GM19238 (cell line): ENCODE measurements around the gene LPCAT1.
"Not testable (repeated sequence)": the region's sequence is repeated elsewhere in the genome, so short reads cannot be mapped to it uniquely, and the experiment has no call there.

Experiments used
- DNase-seq: peaks from one replicate; pipeline ENCODE4 v3.0.0; 2011; ENCODE audit warnings: low spot score; ENCODE audit not compliant: insufficient read length

Gene LPCAT1, protein sequence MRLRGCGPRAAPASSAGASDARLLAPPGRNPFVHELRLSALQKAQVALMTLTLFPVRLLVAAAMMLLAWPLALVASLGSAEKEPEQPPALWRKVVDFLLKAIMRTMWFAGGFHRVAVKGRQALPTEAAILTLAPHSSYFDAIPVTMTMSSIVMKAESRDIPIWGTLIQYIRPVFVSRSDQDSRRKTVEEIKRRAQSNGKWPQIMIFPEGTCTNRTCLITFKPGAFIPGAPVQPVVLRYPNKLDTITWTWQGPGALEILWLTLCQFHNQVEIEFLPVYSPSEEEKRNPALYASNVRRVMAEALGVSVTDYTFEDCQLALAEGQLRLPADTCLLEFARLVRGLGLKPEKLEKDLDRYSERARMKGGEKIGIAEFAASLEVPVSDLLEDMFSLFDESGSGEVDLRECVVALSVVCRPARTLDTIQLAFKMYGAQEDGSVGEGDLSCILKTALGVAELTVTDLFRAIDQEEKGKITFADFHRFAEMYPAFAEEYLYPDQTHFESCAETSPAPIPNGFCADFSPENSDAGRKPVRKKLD

DNA sequence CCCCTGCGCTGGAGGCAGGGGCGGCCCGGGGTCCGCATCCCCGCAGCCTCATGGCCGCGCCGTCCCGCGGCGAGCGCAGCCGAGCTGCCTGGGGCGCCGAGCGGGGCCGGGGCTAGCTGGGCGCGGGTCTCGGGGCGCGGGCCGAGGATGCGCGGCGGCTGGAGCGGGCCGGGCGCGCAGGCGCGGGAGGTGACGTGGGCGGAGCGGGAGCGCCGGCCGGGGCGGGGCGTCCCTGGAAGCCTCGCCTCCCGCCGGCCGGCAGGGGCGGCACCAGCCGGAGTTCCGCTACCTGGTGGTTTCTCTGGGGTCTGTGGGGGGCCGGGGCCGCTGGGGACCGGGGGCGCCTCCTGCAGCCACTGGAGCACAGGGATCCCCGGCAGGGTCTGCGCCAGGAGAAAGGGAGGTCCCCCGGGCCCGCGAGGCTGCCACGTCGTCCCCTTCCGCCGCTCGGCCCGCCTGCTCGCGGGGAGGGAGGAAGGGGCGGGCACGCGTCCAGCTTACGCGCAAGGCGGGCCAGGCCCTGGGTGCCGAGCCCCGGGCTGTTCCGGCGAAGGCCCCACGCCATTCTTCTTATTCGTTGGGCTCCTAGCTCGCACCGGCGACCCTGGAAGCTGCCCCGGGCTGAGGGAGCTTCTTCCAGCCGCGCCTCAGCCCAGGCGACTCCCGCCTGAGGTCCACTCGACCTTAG, at the start of gene LPCAT1:
Gene LPCAT1, minus strand, starts transcription at position 168 of the 688 bp plus-strand sequence. Its CDS starts 116 bp downstream, at position 52.
- peak; percentile 87 for DNase-seq

DNA sequence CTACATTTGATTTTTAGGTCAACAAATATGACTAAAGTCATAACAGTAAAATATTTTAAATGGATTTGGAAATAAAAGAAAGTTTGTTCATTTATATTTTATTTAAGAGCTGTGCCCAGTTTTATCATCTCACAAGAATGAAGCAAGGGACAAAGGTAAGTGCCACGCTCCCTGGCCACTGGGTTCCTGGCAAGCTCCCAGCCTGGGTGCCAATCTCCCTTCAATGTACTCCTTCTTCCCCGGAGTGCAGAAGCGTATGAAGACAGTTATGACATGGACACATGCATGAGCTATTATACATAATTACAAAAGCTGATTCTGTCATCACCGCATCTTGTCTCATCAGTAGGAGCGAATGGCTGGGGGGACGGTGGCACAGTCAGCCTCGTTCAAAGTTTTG, 48.1 kb upstream of the LPCAT1 start:
- DNase-seq = not testable (repeated sequence)

DNA sequence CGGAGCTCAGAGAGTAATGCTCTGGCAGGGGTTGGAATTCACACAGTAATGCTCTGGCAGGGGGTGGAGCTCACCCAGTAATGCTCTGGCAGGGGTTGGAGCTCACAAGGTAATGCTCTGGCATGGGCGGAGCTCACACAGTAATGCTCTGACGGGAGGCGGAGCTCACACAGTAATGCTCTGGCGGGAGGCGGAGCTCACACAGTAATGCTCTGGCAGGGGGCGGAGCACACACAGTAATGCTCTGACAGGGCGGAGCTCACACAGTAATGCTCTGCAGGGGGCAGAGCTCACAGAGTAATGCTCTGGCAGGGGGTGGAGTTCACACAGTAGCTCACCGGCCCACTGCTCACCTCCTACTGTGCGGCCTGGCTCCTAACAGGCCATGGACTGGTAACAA, 47.2 kb upstream of the LPCAT1 start:
- DNase-seq = no peak

DNA sequence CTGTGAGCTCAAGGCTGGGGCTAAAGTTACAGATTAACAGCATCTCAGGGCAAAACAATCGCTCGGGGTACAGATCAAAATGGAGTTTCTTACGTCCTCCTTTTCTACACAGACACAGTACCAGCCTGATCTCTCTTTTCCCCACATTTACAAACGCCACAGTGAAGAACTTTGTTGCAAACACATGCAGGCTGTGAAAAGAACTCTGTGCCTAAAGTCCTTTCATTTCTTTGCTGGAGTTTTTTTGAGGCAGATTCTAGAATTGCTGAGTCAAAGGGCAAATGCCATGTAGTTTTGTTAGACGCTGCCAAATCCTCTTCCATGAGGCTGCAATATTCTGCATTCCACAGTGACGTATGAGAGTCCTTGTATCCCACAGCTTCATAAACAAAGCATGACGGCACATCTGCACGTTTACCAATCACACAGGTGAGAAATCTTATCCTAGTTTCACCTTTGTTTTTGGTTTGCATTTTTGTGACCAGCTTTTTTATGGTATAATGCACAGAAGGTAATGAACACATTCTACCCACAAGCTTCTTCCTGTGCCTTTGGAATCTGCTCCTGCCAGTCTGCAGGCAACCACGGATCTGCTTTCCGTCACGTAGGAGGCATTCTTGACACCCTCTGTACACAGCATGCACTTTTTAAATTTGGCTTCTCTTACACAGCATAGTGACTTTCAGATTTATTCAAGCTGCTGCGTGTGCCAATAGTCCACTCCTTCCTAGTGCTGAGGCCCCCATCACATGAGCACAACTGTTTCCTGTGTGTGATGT, 44.6 kb upstream of the LPCAT1 start:
- no peak for DNase-seq

DNA sequence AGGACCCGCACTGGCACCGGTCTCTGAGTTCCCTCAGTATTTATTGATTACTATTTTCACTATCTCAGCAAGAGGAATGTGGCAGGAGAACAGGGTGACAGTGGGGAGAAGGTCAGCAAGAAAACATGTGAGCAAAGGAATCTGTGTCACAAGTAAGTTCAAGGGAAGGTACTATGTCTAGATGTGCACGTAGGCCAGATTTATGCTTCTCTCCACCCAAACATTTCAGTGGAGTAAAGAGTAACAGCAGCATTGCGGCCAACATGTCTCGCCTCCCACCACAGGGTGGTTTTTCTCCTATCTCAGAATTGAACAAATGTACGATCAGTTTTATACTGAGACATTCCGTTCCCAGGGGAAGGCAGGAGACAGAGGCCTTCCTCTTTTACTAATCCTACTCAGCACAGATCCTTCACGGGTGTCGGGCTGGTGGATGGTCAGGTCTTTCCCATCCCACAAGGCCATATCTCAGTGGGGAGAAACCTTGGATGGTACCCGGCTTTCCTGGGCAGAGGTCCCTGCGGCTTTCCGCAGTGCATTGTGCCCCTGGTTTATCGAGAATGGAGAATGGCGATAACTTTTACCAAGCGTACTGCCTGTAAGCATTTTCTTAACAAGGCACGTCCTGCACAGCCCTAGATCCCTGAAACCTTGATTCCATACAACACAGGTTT, 43.9 kb upstream of the LPCAT1 start:
- DNase-seq = not testable (repeated sequence)

DNA sequence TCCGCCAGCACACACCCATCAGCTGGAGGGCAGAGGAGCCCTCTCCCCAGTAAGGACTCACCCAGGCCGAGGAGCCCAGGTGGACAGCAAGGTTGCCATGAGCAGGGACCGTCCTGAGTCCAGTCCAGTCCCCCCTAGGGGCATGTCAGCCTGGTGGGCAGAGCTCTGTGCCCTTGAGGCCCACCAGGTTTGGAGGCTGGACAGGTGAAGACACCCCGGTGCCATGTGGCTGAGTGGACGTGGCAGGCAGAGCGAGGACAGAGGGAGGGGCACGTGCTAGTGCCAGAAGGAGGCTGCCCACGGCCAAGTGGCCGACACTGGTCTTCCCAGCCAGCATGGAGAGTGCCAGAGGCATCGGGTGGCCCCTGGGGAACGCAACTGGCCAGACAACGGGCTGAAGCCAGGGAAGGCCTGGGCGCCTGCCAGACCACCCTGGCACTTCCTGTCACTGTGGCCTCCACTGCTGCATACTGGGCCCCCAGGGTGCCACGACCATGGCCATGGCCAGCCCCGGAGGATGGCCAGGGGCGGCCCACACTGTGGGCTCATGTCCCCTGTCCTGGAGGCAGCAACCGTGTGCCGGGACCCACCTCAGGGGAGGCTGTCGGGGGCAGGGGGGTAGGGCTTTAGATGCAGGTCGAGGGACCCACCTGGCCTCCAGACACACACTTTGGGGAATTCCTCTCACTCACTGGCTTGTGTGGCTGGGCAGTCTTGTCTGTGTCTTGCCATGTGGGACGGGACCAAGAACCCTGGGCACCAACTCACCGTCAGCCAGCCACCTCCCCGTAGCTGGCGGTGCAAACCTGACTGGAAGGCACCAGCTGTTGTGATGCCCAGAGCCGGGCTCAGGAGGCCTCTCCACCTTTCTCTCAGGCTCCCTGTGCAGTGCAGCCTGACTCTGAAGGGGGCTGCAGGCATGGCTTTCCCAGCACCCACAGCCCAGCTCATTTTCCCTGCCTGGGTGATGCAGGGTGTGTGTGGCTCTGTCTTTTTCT, 42.3 kb upstream of the LPCAT1 start:
- no peak for DNase-seq

DNA sequence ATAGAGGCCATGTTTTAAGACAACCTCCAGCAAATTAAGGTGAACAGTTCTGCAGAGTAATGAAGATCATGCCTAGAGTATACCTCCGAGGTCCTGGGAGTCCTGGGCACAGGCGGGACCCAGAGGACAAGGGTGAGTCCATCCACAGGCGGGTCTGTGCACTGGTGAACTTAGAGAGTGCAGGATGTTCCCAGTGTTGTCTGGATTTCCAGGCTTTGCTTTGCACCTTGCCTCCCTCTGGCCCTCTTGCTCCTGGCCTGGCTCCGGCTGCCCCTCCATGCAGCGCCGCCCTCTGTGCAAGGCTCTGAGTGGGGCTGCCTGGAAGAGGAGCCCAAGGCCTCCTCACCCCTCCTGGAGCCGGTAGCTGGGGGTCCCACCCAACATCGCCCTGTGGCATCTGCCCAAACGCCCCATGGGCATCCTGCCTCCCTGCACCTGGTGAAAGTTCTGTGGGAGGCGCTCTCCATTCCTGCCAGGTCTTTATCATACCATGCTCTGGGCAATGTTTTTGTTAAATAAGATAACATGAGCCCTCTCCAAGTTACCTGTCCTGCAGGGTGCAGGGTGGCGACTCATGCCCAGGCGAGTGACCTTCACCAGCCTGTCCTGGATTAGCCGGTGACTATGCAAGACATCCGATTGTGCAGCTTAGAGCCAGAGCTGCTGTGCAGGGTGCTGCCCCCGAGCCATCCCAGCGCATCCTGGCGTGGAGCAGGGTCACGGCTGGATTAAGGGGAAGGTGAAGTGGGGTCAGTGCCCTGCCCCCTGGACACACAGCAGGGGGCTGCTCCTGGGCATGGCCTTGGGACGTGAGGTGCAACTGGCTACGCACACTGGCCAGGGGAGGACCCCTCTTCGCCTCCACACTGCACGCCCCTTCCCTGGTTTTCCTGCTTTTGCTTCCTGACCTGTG, 41.3 kb upstream of the LPCAT1 start:
- DNase-seq = no peak

DNA sequence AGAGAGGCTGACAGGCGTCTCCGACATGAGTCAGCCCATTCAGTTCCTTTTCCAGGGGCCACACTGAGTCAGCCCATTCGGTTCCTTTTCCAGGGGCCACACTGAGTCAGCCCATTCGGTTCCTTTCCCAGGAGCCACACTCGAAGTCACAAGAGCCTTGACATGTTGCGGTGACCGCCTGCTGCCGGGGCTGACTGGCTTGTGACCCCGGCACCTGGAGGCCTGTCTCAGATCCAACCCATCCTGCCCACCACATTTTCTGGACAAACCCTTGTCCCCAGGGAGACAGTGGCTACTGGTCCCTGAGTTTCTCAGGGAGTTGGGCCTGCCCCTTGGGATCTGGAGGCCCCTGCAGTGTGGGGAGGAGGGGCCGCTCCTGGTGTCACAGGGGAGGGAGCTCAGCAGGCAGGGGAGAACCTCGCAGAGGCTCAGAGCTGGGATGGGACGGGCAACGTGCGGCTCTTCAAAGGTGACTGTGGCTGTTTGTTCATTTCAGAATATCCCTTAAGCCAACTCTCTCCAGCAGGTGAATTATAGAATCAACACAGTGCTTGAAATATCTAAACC, 40.5 kb upstream of the LPCAT1 start:
- DNase-seq = no peak

DNA sequence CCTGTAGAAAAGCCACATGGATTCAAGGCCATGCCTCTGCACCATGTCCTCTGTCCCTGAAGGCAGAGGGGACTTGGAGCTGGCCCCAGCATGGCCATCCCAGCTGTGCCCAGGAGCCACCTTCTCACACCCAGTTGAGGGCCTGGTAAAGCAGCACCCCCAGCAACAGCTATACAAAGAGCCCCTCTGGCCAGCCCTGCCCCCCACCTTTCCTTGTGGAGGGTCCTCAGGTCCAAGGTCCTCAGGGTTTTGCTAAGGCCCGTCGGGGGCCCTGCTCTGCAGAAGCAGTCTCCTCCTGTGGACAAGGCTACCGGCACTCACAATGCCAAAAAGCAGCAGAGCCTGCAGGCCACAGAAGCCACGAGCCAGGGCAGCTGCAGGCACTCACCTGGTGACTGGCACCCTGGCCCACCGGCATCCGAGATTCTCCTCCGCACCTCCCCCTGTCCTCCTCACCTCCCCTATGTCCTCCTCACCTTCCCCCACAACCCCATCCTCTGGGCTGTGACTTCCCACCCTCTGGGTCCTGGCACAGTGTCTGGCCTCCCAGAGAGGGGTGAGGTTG, 39.9 kb upstream of the LPCAT1 start:
- no peak for DNase-seq

DNA sequence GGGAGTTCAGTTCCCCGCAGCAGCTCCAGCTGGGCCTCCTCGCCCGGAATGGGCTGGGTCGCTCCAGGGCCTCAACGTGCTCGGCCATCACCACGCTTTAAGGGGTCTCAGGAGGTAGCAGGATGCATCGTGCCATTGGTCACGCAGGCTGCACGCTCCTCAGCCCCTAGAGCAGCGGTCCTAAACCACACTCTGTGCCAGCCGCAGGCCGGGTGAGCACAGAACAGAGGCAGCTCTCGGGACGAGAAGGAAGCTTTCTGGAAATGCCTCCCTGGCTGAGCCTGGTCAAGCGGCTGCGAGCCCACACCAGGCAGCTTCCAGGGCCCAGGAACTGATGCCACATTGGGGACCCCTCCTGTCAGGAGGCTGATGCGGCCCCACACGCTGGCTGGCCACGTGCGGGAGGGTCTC, 39.3 kb upstream of the LPCAT1 start:
- DNase-seq = no peak

DNA sequence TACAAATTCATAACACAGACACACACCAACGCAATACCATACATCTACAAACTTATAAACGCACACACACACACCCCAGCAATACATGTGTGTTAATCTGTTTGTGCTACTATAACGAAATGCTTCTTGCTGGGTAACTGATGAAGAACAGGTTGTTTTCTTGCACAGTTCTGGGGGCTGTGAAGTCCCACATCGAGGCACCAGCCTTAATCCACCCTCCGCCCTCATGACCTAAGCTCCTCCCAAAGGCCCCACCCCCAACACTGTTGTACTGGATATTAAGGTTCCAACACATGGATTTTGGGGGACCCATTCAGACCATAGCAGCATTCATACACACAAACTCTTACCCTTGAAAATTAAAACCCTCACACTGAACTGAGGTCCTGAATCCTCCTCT, 38.8 kb upstream of the LPCAT1 start:
- DNase-seq = no peak

DNA sequence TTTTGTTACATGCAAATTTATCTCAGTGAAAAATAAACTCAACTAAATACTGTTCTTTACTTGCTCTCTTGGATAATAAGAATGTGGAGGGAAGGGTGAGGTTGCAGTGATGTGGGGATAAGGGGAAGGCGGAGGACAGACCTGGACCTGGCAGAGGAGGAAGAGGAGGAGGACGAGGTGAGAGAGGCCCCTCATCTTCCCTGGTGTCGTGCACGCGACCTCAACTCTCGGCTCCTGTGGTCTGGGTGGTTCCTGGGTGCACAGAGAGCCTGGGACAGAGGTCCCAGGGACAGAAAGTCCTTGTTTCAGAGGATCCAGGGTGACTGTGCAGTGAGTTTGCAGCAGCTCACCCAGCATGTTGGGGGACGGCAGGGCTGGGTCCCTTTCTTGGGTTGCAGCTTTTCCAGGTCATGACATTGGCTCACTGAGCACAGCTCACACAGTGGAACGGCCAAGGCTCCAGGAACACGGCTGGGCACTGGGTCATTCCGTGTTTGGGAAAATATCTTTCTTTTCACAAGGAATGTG, 37.7 kb upstream of the LPCAT1 start:
- DNase-seq = no peak

DNA sequence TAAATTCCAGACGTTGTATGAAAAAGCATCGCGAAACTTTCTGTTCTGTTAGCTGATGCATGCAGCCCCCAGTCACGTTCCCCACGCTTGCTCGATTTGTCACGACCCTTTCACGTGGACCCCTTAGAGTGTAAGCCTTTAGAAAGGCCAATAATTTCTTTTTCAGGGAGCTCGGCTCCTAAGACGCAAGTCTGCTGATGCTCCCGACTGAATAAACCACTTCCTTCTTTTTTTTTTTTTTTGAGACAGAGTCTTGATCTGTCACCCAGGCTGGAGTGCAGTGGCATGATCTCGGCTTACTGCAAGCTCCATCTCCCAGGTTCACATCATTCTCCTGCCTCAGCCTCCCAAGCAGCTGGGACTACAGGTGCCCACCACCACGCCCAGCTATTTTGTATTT, 36.7 kb upstream of the LPCAT1 start:
- DNase-seq = not testable (repeated sequence)

DNA sequence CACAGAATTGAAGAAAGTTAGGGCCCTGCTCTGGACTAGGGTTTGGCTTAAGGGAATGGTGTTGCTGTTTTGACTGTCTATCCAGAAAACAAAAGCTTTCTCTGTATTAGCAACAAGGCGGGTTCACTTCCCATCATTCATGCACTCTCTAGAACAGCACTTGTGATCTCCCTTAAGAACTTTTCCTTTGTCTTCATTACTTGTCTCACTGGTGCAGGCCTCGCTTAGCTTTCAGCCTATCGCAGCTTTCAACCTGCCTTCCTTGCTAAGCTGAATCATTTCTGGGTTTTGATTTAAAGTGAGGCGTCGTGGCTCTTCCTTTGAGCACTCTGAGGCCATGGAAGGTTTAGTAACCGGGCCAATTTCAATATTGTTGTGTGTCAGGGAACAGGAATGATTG, 35.2 kb upstream of the LPCAT1 start:
- no peak for DNase-seq

DNA sequence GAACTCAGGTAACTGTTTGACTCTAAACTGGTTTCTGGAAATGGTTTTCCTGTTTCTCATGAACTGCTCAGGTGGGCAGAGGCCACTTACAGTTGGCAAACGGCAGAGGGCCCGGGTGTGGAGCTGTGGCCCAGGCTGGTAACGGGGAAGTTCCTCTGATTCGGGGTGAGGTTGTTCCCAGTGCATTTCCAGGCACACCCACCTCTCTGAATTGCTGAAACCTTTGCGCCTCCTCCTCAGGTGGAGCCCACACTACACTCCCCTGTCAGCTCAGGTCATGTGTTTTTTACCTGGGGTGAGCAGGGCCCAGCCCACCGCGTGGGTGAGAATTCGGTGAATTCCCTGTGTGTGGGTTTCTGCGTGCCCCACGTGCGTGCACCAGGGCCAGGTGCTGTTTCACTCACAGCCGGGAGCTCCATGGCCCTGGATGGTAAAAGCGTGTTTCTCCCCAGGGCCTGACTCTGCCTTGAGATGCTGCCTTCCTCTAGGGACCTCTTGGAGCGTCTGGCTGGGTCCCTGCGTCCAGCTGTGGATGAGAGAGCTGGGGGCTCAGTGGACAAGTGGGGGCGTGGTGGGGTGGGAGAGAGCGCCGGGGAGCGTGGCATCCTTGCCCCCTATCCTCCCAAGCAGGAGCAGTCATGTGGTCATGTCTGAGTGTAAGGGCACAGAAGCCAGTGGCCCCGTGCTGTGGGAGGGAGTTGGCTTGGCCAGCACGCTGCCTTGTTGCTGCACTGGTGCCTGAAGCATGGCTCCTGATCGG, 33.5 kb upstream of the LPCAT1 start:
- no peak for DNase-seq

DNA sequence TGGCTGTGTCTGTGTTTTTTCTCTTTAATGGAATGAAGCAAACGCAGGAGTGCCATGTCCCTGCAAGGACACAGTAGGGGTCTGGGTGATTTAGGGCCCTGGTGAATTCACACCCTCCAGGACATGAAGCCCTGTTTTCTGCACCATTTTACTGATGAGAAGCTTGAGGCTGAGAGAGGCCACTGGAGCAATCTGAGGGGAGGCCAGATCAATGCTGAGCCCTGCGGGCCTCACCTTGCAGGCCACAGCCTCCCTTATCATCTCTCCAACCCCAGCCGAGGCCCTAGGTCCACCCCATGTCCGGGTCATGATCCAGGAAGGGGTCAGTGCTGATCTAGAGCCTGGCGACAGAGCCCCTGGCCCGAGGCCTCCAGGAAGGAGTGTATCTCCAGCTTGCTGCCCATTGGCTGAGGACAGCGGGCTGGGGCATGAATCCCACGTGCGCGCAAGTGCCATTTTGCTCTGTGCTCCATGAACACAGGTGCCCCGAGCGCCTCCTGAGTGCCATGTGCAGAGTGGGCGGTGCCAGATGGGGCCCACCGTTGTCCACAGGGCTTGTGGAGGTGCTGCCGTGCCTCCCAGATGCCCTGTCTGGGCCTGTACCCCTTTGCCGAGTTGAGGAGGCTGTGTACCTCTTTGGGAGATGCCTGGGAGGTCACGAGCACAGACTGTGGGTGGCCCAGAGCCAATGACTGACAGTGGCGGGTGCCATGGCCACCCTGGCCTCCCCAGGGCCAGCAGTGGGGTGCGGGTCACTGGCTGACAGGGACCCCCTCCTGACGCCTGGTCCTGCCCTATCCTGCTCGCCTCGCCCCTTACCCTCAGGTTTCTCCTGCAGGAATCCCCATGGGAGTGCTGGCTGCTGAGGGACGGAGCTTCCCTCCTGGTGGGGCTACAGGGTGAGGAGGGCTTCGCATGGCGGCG, 32.3 kb upstream of the LPCAT1 start:
- no peak for DNase-seq
